DMS79 treated with DMSO at 0.1 percent for 48 hours (cell line): ENCODE results near the gene CMIP.

Experiments used
- DNase-seq: peaks from one replicate; lab custom pipeline; 2025; lab: John Stamatoyannopoulos, UW

The CMIP gene

GRCh38 chr16:81495321-81496234, 51.0 kb downstream of the CMIP start:
- DNase-seq, result no peak

GRCh38 chr16:81496321-81496720, 51.7 kb downstream of the CMIP start:
- DNase-seq, result no peak

- no peak for DNase-seq
Measured at GRCh38 chr16:81496742-81497141, 52.1 kb downstream of the CMIP start.

GRCh38 chr16:81497690-81498089, 53.1 kb downstream of the CMIP start:
- no peak for DNase-seq

- no peak for DNase-seq
Measured at GRCh38 chr16:81498351-81498750, 53.7 kb downstream of the CMIP start.

- peak; percentile 26 for DNase-seq
Measured at GRCh38 chr16:81499576-81500380, 55.2 kb downstream of the CMIP start.

GRCh38 chr16:81500833-81501521, 56.4 kb downstream of the CMIP start:
- DNase-seq, result no peak

- DNase-seq, result no peak
Measured at GRCh38 chr16:81502396-81503070, 57.9 kb downstream of the CMIP start.

GRCh38 chr16:81505011-81505661, 60.5 kb downstream of the CMIP start:
- no peak for DNase-seq

- DNase-seq, result no peak
Measured at GRCh38 chr16:81509404-81509803, 64.8 kb downstream of the CMIP start.

GRCh38 chr16:81510016-81510415, 65.4 kb downstream of the CMIP start:
- no peak for DNase-seq

- DNase-seq, result no peak
Measured at GRCh38 chr16:81511371-81511770, 66.8 kb downstream of the CMIP start.

GRCh38 chr16:81513204-81514040, 68.8 kb downstream of the CMIP start:
- DNase-seq, result no peak

- no peak for DNase-seq
Measured at GRCh38 chr16:81514041-81514559, 69.5 kb downstream of the CMIP start.

- no peak for DNase-seq
Measured at GRCh38 chr16:81514568-81515258, 70.1 kb downstream of the CMIP start.

- peak; percentile 63 for DNase-seq
Measured at GRCh38 chr16:81515281-81515680, 70.7 kb downstream of the CMIP start.

GRCh38 chr16:81515721-81516120, 71.1 kb downstream of the CMIP start:
- no peak for DNase-seq

- DNase-seq, result no peak
Measured at GRCh38 chr16:81516478-81517149, 72.0 kb downstream of the CMIP start.

- no peak for DNase-seq
Measured at GRCh38 chr16:81517150-81517499, 72.5 kb downstream of the CMIP start.
